Measurements from ENCODE around the gene NEK8.

The NEK8 gene

GRCh38 chr17:28745786-28746411 is 17.3 kb downstream of the NEK8 start:
- no peak for DNase-seq

GRCh38 chr17:28746611-28747050 is 18.0 kb downstream of the NEK8 start:
- DNase-seq, result no peak

- DNase-seq, result no peak
Observed at GRCh38 chr17:28747051-28747691, 18.6 kb downstream of the NEK8 start.

- DNase-seq, result no peak
Observed at GRCh38 chr17:28747801-28748750, 19.5 kb downstream of the NEK8 start.

GRCh38 chr17:28748852-28749515 is 20.4 kb downstream of the NEK8 start:
- no peak for DNase-seq

- no peak for DNase-seq
Observed at GRCh38 chr17:28749516-28750177, 21.1 kb downstream of the NEK8 start.

GRCh38 chr17:28750178-28751047 is 21.8 kb downstream of the NEK8 start:
- DNase-seq, result peak; percentile 77

GRCh38 chr17:28751600-28752366 is 23.2 kb downstream of the NEK8 start:
- no peak for DNase-seq

- DNase-seq, result no peak
Observed at GRCh38 chr17:28755486-28755885, 26.9 kb downstream of the NEK8 start.

GRCh38 chr17:28756049-28756804 is 27.6 kb downstream of the NEK8 start:
- DNase-seq, result no peak

- DNase-seq, result no peak
Observed at GRCh38 chr17:28758411-28759121, 30.0 kb downstream of the NEK8 start.

- no peak for DNase-seq
Observed at GRCh38 chr17:28759256-28759865, 30.8 kb downstream of the NEK8 start.

GRCh38 chr17:28760601-28761562 is 32.3 kb downstream of the NEK8 start:
- no peak for DNase-seq

GRCh38 chr17:28763137-28763799 is 34.7 kb downstream of the NEK8 start:
- no peak for DNase-seq

GRCh38 chr17:28763804-28764266 is 35.2 kb downstream of the NEK8 start:
- DNase-seq, result peak; percentile 53

- no peak for DNase-seq
Observed at GRCh38 chr17:28765038-28765437, 36.5 kb downstream of the NEK8 start.

GRCh38 chr17:28773736-28774135 is 45.1 kb downstream of the NEK8 start:
- DNase-seq, result no peak

Measured in activated effector memory CD4-positive, alpha-beta T cell treated with Interleukin-2 at 50 U/mL for 16 hours (primary cell).